ENCODE results near the gene FNDC10. TPM values are rescaled to one million over a fixed set of nuclear protein-coding genes. Genes with fewer than 3 reads are reported as not detected.

Gene FNDC10
- total RNA-seq, 2 donors from 2014 or later, result 10.4 to 10.8 TPM

GRCh38 chr1:1565340-1565739 is 34.6 kb downstream of the FNDC10 start:
- Histone ChIP-seq H3K4me3 (ENCODE audit: low read length) (no peak overlapping the region), H3K27ac (ENCODE audit: low read depth, low read length) (no peak overlapping the region), H3K4me1 (ENCODE audit: control insufficient read depth, insufficient read depth, low read length) (no peaks in the 10 kb centered on the region), H3K27me3 (ENCODE audit: control insufficient read depth, insufficient read depth, low read length, poor library complexity, severe bottlenecking) (no peaks in the 10 kb centered on the region), H3K9ac (ENCODE audit: extremely low read depth, low read length, poor library complexity, severe bottlenecking) (no peak overlapping the region), H3K36me3 (ENCODE audit: control insufficient read depth, insufficient read depth, low read length) (peaks cover 72% of the 10 kb centered on the region), H3K9me3 (ENCODE audit: control insufficient read depth, low read length) (peaks cover 6% of the 10 kb centered on the region)
- no peak for DNase-seq
- WGBS, 2 experiments (ENCODE audit: insufficient coverage in 1 of 2, insufficient read length in 1 of 2), result 94 to 97% methylated on average over 10 of the region's 10 CpGs
- TF ChIP-seq CTCF (conservative IDR thresholded peaks at IDR 0.05), result no peak
- Mint-ChIP-seq H3K4me3 (no peak overlapping the region), H3K4me1 (no peaks in the 10 kb centered on the region), H3K9me3 (peaks cover 1% of the 10 kb centered on the region), H3K36me3 (ENCODE audit: low read depth) (peaks cover 67% of the 10 kb centered on the region), H3K27ac (no peak overlapping the region), H3K27me3 (ENCODE audit: insufficient read depth) (no peaks in the 10 kb centered on the region)

DNA sequence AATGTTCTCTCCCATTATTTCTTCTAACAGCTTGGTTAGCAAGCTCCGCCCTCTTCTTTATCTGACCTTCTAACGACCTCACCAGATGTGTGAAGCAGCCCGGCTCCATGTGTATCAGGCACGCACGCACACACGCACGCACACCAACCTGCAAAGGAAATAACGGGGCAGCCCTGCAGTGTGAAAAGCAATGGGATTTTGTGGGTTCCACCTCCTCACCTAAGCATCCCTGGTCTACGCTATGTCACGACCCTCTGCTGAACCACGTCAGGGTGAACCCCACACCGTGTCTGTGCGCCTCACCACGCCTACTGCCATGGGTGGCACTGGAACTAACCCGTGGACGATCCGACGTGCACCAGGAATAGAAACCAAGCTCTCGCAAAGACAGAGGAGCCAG is 35.7 kb downstream of the FNDC10 start:
- H3K27ac ChIP-seq (ENCODE audit: low read depth, low read length), result no peak overlapping the region
- DNase-seq, result no peak
- peaks cover 67% of the 10 kb centered on the region for H3K36me3 ChIP-seq (ENCODE audit: control insufficient read depth, insufficient read depth, low read length)
- H3K27me3 ChIP-seq (ENCODE audit: control insufficient read depth, insufficient read depth, low read length, poor library complexity, severe bottlenecking), result no peaks in the 10 kb centered on the region
- H3K9me3 Mint-ChIP-seq, result peaks cover 1% of the 10 kb centered on the region
- TF ChIP-seq CTCF (conservative IDR thresholded peaks at IDR 0.05), result no peak
- peaks cover 6% of the 10 kb centered on the region for H3K9me3 ChIP-seq (ENCODE audit: control insufficient read depth, low read length)
- peaks cover 58% of the 10 kb centered on the region for H3K36me3 Mint-ChIP-seq (ENCODE audit: low read depth)
- H3K4me3 Mint-ChIP-seq, result no peak overlapping the region
- no peaks in the 10 kb centered on the region for H3K27me3 Mint-ChIP-seq (ENCODE audit: insufficient read depth)
- no peak overlapping the region for H3K27ac Mint-ChIP-seq
- H3K4me3 ChIP-seq (ENCODE audit: low read length), result no peak overlapping the region
- H3K4me1 Mint-ChIP-seq, result no peaks in the 10 kb centered on the region
- WGBS, 2 experiments (ENCODE audit: insufficient coverage in 1 of 2, insufficient read length in 1 of 2), result 96 to 97% methylated on average over 16 to 19 of the region's 19 CpGs
- no peak overlapping the region for H3K9ac ChIP-seq (ENCODE audit: extremely low read depth, low read length, poor library complexity, severe bottlenecking)
- no peaks in the 10 kb centered on the region for H3K4me1 ChIP-seq (ENCODE audit: control insufficient read depth, insufficient read depth, low read length)

DNA sequence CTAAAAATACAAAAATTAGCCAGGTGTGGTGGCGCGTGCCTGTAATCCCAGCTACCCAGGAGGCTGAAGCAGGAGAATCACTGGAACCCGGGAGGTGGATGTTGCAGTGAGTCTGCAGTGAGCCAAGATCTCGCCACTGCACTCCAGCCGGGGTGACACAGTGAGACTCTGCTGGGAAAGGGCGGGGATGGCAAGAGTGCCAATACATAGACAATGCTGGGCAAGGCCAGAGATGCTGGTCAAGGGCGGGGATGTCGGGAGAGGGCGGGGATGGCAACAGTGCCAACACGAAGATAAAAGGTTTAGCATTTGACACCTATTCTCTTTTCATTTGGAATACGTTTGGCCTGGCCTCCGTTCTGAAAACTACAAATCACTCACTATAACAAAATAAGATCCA is 36.2 kb downstream of the FNDC10 start:
- Mint-ChIP-seq H3K27ac (no peak overlapping the region), H3K4me3 (no peak overlapping the region), H3K4me1 (no peaks in the 10 kb centered on the region), H3K36me3 (ENCODE audit: low read depth) (peaks cover 56% of the 10 kb centered on the region), H3K9me3 (peaks cover 1% of the 10 kb centered on the region), H3K27me3 (ENCODE audit: insufficient read depth) (no peaks in the 10 kb centered on the region)
- Histone ChIP-seq H3K4me1 (ENCODE audit: control insufficient read depth, insufficient read depth, low read length) (no peaks in the 10 kb centered on the region), H3K9me3 (ENCODE audit: control insufficient read depth, low read length) (peaks cover 6% of the 10 kb centered on the region), H3K9ac (ENCODE audit: extremely low read depth, low read length, poor library complexity, severe bottlenecking) (no peak overlapping the region), H3K4me3 (ENCODE audit: low read length) (no peak overlapping the region), H3K27me3 (ENCODE audit: control insufficient read depth, insufficient read depth, low read length, poor library complexity, severe bottlenecking) (no peaks in the 10 kb centered on the region), H3K36me3 (ENCODE audit: control insufficient read depth, insufficient read depth, low read length) (peaks cover 67% of the 10 kb centered on the region), H3K27ac (ENCODE audit: low read depth, low read length) (no peak overlapping the region)
- no peak for TF ChIP-seq CTCF (conservative IDR thresholded peaks at IDR 0.05)
- 93 to 97% methylated on average over 12 of the region's 12 CpGs for WGBS, 2 experiments (ENCODE audit: insufficient coverage in 1 of 2, insufficient read length in 1 of 2)
- no peak for DNase-seq
